H1 (cell line): ENCODE data around the gene FAHD1. TPM values are rescaled to one million over a fixed set of nuclear protein-coding genes. Genes with fewer than 3 reads are reported as not detected.

Experiments used
- ATF2 ChIP-seq: IDR thresholded peaks from 2 replicates; pipeline ENCODE4 v1.6.1; 2012; ENCODE audit warnings: low read length, inconsistent platforms
- BRCA1 ChIP-seq: IDR thresholded peaks from 2 replicates; pipeline ENCODE4 v1.6.1; 2012; ENCODE audit warnings: low read depth, low read length, improper control_type of control experiment
- CEBPB ChIP-seq: IDR thresholded peaks from 2 replicates; pipeline ENCODE4 v1.6.1; 2012; ENCODE audit warnings: low read depth, low read length
- GABPA ChIP-seq: IDR thresholded peaks from 2 replicates; pipeline ENCODE4 v1.6.1; 2011; ENCODE audit warnings: mild to moderate bottlenecking, low read length, moderate library complexity, borderline replicate concordance; ENCODE audit not compliant: insufficient read depth
- POLR2AphosphoS5 ChIP-seq: IDR thresholded peaks from 2 replicates; pipeline ENCODE4 v1.6.1; 2011; ENCODE audit warnings: low read depth, low read length
- SAP30 ChIP-seq: fragments of 300-600 bp; sonication (generic); IDR thresholded peaks from 2 replicates; pipeline ENCODE4 v1.7.1; 2012; ENCODE audit warnings: low read length, moderate library complexity, mild to moderate bottlenecking, inconsistent platforms; ENCODE audit not compliant: insufficient read depth, insufficient replicate concordance
- SIX5 ChIP-seq: IDR thresholded peaks from 2 replicates; pipeline ENCODE4 v1.6.1; 2011; ENCODE audit warnings: mild to moderate bottlenecking, low read depth, low read length
- SRF ChIP-seq: IDR thresholded peaks from 2 replicates; pipeline ENCODE4 v1.6.1; 2011; ENCODE audit warnings: mild to moderate bottlenecking, low read depth, low read length, moderate library complexity
- TCF12 ChIP-seq: IDR thresholded peaks from 2 replicates; pipeline ENCODE4 v1.6.1; 2011; ENCODE audit warnings: low read depth, mild to moderate bottlenecking, low read length
- polyA plus RNA-seq, 7 experiments: library from polyadenylated mRNA; depleted of rRNA in 3 of 7; stranded (reverse) in 5 of 7; unstranded in 2 of 7; fragments of >200 nt in 5 of 7; fragments of 200-250 nt in 2 of 7; gene quantifications; 1 replicate in 5 of 7; 2 replicates in 1 of 7; 4 replicates in 1 of 7; pipeline versions ENCODE4 v1.2.1 to v1.2.3, GENCODE V29; 2011 to 2013; ENCODE audit warnings: missing spikeins in 2 of 7, mixed read lengths in 2 of 7
- total RNA-seq: library from RNA; stranded (reverse); fragmentation: NEBNext Ultra II Directional; extraction: Animal tissue kit (Norgen Biotek cat#: 25700); gene quantifications from 2 replicates; pipeline ENCODE4 v1.2.1, GENCODE V29; 2021

The FAHD1 gene
- total and polyA plus RNA-seq, 2 of the 8 experiments (the other 6 are each of a cell fraction or from before 2014, with no cell fraction given): 20.4 to 31.9 TPM

GRCh38 chr16:1812732-1813163 is 14.3 kb upstream of the FAHD1 start (continued):
- no peak for TF ChIP-seq ATF2
- TF ChIP-seq CEBPB: no peak
- no peak for TF ChIP-seq TCF12
- TF ChIP-seq SIX5: no peak
- 0 out of 2 replicates have a peak, but pooled peaks have one; percentile 34 for TF ChIP-seq GABPA
- TF ChIP-seq SRF: no peak
- no peak for TF ChIP-seq SAP30
- TF ChIP-seq BRCA1: no peak
- no peak for TF ChIP-seq POLR2AphosphoS5
